GM18870 (cell line): ENCODE results near the gene TPM1.

Source experiments
- ATAC-seq: cut with Tn5 transposase; IDR thresholded peaks from one replicate; pipeline ENCODE4 v1.9.1; 2021; ENCODE audit warnings: moderate library complexity; ENCODE audit not compliant: unreplicated experiment

The TPM1 gene

GRCh38 chr15:63052961-63053698 is 10.6 kb downstream of the TPM1 start:
- ATAC-seq = no peak

GRCh38 chr15:63054281-63054683 is 11.7 kb downstream of the TPM1 start:
- ATAC-seq = no peak

- ATAC-seq = no peak
Measured at GRCh38 chr15:63054985-63055384, 12.4 kb downstream of the TPM1 start.

GRCh38 chr15:63056829-63057228 is 14.3 kb downstream of the TPM1 start:
- no peak for ATAC-seq

- ATAC-seq = no peak
Measured at GRCh38 chr15:63057468-63058345, 15.2 kb downstream of the TPM1 start.

- ATAC-seq = no peak
Measured at GRCh38 chr15:63059075-63059474, 16.5 kb downstream of the TPM1 start.

- ATAC-seq = no peak
Measured at GRCh38 chr15:63059573-63060216, 17.1 kb downstream of the TPM1 start.

- ATAC-seq = no peak
Measured at GRCh38 chr15:63060699-63061098, 18.2 kb downstream of the TPM1 start.

- ATAC-seq = no peak
Measured at GRCh38 chr15:63061975-63062374, 19.4 kb downstream of the TPM1 start.

- ATAC-seq = no peak
Measured at GRCh38 chr15:63063164-63063756, 20.7 kb downstream of the TPM1 start.

GRCh38 chr15:63063877-63064409 is 21.4 kb downstream of the TPM1 start:
- no peak for ATAC-seq

- no peak for ATAC-seq
Measured at GRCh38 chr15:63065262-63066221, 23.0 kb downstream of the TPM1 start.

GRCh38 chr15:63066272-63066671 is 23.7 kb downstream of the TPM1 start:
- ATAC-seq = no peak

GRCh38 chr15:63067306-63067705 is 24.8 kb downstream of the TPM1 start:
- ATAC-seq = no peak

- ATAC-seq = no peak
Measured at GRCh38 chr15:63067976-63068743, 25.6 kb downstream of the TPM1 start.

GRCh38 chr15:63069616-63070090 is 27.1 kb downstream of the TPM1 start:
- no peak for ATAC-seq

- ATAC-seq = no peak
Measured at GRCh38 chr15:63070681-63071129, 28.2 kb downstream of the TPM1 start.

GRCh38 chr15:63071288-63071909 is 28.9 kb downstream of the TPM1 start:
- ATAC-seq = no peak
